ENCODE results near the gene SNRNP200.

The SNRNP200 gene

GRCh38 chr2:96264086-96264485 lies 41.3 kb downstream of the SNRNP200 start:
- H3K27ac ChIP-seq (ENCODE audit: low read length): no peak overlapping the region
- H3K4me3 ChIP-seq (ENCODE audit: low read length): peak overlapping the region; percentile 100; the same call in 1 of the 2 replicates
- peaks cover 27% of the 10 kb centered on the region for H3F3A ChIP-seq (ENCODE audit: insufficient read depth, low read length)
- no peak overlapping the region for H2AFZ ChIP-seq (ENCODE audit: low read length)
- H3K9me3 ChIP-seq (replicated peaks; ENCODE audit: insufficient read depth, low read length): no peaks in the 10 kb centered on the region
- no peak for TF ChIP-seq EZH2 (optimal IDR thresholded peaks at IDR 0.05; ENCODE audit: low read depth, low read length)
- TF ChIP-seq CTCF (IDR thresholded peaks at IDR 0.05; ENCODE audit: low read length): no peak
- no peak for TF ChIP-seq EZH2phosphoT487 (IDR thresholded peaks at IDR 0.05; ENCODE audit: low read length)
- H3K79me2 ChIP-seq (ENCODE audit: low read length): peaks cover 92% of the 10 kb centered on the region
- H3K36me3 ChIP-seq (replicated peaks; ENCODE audit: insufficient read depth, low read length): peaks cover 9% of the 10 kb centered on the region; the same call in 1 of the 2 replicates
- no peaks in the 10 kb centered on the region for H3K9me2 ChIP-seq (replicated peaks; ENCODE audit: insufficient read depth, low read length)
- DNase-seq: no peak
- H3K4me1 ChIP-seq (ENCODE audit: low read length): peaks cover 45% of the 10 kb centered on the region
- no peaks in the 10 kb centered on the region for H4K20me1 ChIP-seq (ENCODE audit: insufficient read depth, low read length)
- H3K9ac ChIP-seq (ENCODE audit: low read length): peak overlapping the region; percentile 87; the same call in 1 of the 2 replicates
- peak overlapping the region; percentile 91; the same call in 1 of the 2 replicates for H3K4me2 ChIP-seq (ENCODE audit: low read depth, low read length)
- H3K27me3 ChIP-seq (replicated peaks; ENCODE audit: insufficient read depth, low read length): no peaks in the 10 kb centered on the region

GRCh38 chr2:96262306-96262705 lies 43.0 kb downstream of the SNRNP200 start:
- no peak overlapping the region for H3K27ac ChIP-seq (ENCODE audit: low read length)
- no peak overlapping the region for H3K4me2 ChIP-seq (ENCODE audit: low read depth, low read length)
- peaks cover 46% of the 10 kb centered on the region for H3K4me1 ChIP-seq (ENCODE audit: low read length)

GRCh38 chr2:96261328-96262003 lies 43.9 kb downstream of the SNRNP200 start:
- H3F3A ChIP-seq (ENCODE audit: insufficient read depth, low read length): peaks cover 25% of the 10 kb centered on the region
- peak overlapping the region; percentile 92; the same call in 1 of the 2 replicates for H3K4me2 ChIP-seq (ENCODE audit: low read depth, low read length)
- no peak overlapping the region for H3K4me3 ChIP-seq (ENCODE audit: low read length)
- H3K9me2 ChIP-seq (replicated peaks; ENCODE audit: insufficient read depth, low read length): no peaks in the 10 kb centered on the region
- no peak for TF ChIP-seq EZH2 (optimal IDR thresholded peaks at IDR 0.05; ENCODE audit: low read depth, low read length)
- TF ChIP-seq EZH2phosphoT487 (IDR thresholded peaks at IDR 0.05; ENCODE audit: low read length): no peak
- TF ChIP-seq CTCF (IDR thresholded peaks at IDR 0.05; ENCODE audit: low read length): no peak
- H3K4me1 ChIP-seq (ENCODE audit: low read length): peaks cover 43% of the 10 kb centered on the region
- H4K20me1 ChIP-seq (ENCODE audit: insufficient read depth, low read length): no peaks in the 10 kb centered on the region
- DNase-seq: no peak
- H3K9me3 ChIP-seq (replicated peaks; ENCODE audit: insufficient read depth, low read length): no peaks in the 10 kb centered on the region
- H3K27ac ChIP-seq (ENCODE audit: low read length): peak overlapping the region; percentile 92; the same call in 1 of the 2 replicates
- H3K79me2 ChIP-seq (ENCODE audit: low read length): peaks cover 94% of the 10 kb centered on the region
- H3K36me3 ChIP-seq (replicated peaks; ENCODE audit: insufficient read depth, low read length): no peaks in the 10 kb centered on the region
- peak overlapping the region; percentile 73; the same call in 1 of the 2 replicates for H3K9ac ChIP-seq (ENCODE audit: low read length)
- H2AFZ ChIP-seq (ENCODE audit: low read length): no peak overlapping the region
- no peaks in the 10 kb centered on the region for H3K27me3 ChIP-seq (replicated peaks; ENCODE audit: insufficient read depth, low read length)

More at GRCh38 chr2:96262306-96262705, 43.0 kb downstream of the SNRNP200 start:
- TF ChIP-seq EZH2 (optimal IDR thresholded peaks at IDR 0.05; ENCODE audit: low read depth, low read length): no peak
- TF ChIP-seq EZH2phosphoT487 (IDR thresholded peaks at IDR 0.05; ENCODE audit: low read length): no peak
- TF ChIP-seq CTCF (IDR thresholded peaks at IDR 0.05; ENCODE audit: low read length): no peak
- H3F3A ChIP-seq (ENCODE audit: insufficient read depth, low read length): peaks cover 27% of the 10 kb centered on the region
- no peaks in the 10 kb centered on the region for H4K20me1 ChIP-seq (ENCODE audit: insufficient read depth, low read length)
- no peak overlapping the region for H2AFZ ChIP-seq (ENCODE audit: low read length)
- H3K79me2 ChIP-seq (ENCODE audit: low read length): peaks cover 94% of the 10 kb centered on the region
- H3K36me3 ChIP-seq (replicated peaks; ENCODE audit: insufficient read depth, low read length): no peaks in the 10 kb centered on the region
- no peak for DNase-seq
- no peaks in the 10 kb centered on the region for H3K9me3 ChIP-seq (replicated peaks; ENCODE audit: insufficient read depth, low read length)
- H3K4me3 ChIP-seq (ENCODE audit: low read length): no peak overlapping the region
- H3K27me3 ChIP-seq (replicated peaks; ENCODE audit: insufficient read depth, low read length): no peaks in the 10 kb centered on the region
- H3K9ac ChIP-seq (ENCODE audit: low read length): no peak overlapping the region
- H3K9me2 ChIP-seq (replicated peaks; ENCODE audit: insufficient read depth, low read length): no peaks in the 10 kb centered on the region
